Muscle of leg (tissue), 11 donors: ENCODE data around the gene TMEM88. TPM values are rescaled to one million over a fixed set of nuclear protein-coding genes. Genes with fewer than 3 reads are reported as not detected.
"Not testable (repeated sequence)": the region's sequence is repeated elsewhere in the genome, so short reads cannot be mapped to it uniquely, and the experiment has no call there.

Experiments
- DNase-seq: peaks from one replicate; pipeline ENCODE4 v3.0.0; 2013
- H3K27ac ChIP-seq: one replicate; pipeline ENCODE4 v1.5.1; 2013; ENCODE audit warnings: mild to moderate bottlenecking, low read length, control low read depth
- H3K27me3 ChIP-seq: one replicate; pipeline ENCODE4 v1.6.1; 2013; ENCODE audit warnings: low read length; ENCODE audit not compliant: control insufficient read depth, insufficient read depth
- H3K36me3 ChIP-seq: one replicate; pipeline ENCODE4 v1.6.1; 2013; ENCODE audit warnings: low read length; ENCODE audit not compliant: control insufficient read depth, insufficient read depth
- H3K4me1 ChIP-seq: one replicate; pipeline ENCODE4 v1.6.1; 2013; ENCODE audit warnings: low read length; ENCODE audit not compliant: control insufficient read depth, insufficient read depth
- H3K4me3 ChIP-seq: one replicate; pipeline ENCODE4 v1.5.1; 2013; ENCODE audit warnings: low read length, control low read depth
- H3K9me3 ChIP-seq: replicated peaks from 2 replicates; pipeline ENCODE4 v1.6.1; 2013; ENCODE audit warnings: low read depth, low read length; ENCODE audit not compliant: control insufficient read depth
- WGBS: methylation state at CpG from one replicate; pipeline ENCODE4 v1.1.5; 2013; ENCODE audit warnings: missing lambda C conversion rate; ENCODE audit not compliant: insufficient coverage; 5-methylcytosine and 5-hydroxymethylcytosine counted together
- polyA plus RNA-seq, 8 donors: library from polyadenylated mRNA; unstranded; fragments of 120-200 nt; gene quantifications; one replicate each; pipeline versions ENCODE4 v1.2.1 to v1.2.3, GENCODE V29; 2013; ENCODE audit warnings: inconsistent platforms in 1 of 8, low replicate concordance in 1 of 8; ENCODE audit not compliant: insufficient read length in 8 of 8, insufficient read depth in 1 of 8
- total RNA-seq: library from RNA; stranded (reverse); fragments of 120-200 nt; gene quantifications from one replicate; pipeline ENCODE4 v1.2.4, GENCODE V29; 2013

Gene TMEM88
- total and polyA plus RNA-seq, 9 donors: 18.4 to 30.3 (median 26.7) TPM

DNA sequence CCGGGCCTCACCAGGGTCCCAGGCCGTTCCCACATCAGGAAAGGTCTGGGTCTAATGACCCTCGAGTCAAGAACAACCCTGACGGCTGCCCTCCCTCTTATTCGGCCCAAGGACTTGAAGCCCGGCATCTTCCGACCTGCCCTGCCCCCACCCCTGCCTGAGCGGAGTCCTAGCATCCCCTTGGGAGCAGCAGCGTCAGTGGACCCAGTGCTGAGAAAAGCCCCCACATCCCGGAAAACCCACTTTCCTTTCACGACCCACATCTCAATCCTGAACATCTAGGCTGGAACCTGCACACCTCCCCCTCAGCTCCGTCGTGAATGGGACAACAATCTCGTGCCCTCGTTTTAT lies 769 bp downstream of the TMEM88 start:
- no peak for DNase-seq
- Histone ChIP-seq H3K4me3 (peak overlapping the region; percentile 83), H3K36me3 (peaks cover 46% of the 10 kb centered on the region), H3K27ac (peak overlapping the region; percentile 99), H3K9me3 (no peaks in the 10 kb centered on the region), H3K27me3 (no peaks in the 10 kb centered on the region), H3K4me1 (peaks cover 53% of the 10 kb centered on the region)
- 7% methylated on average over 11 of the region's 15 CpGs for WGBS

GRCh38 chr17:7856011-7856810 lies 1.3 kb downstream of the TMEM88 start:
- WGBS: 6% methylated on average over 17 of the region's 29 CpGs
- Histone ChIP-seq H3K36me3 (peaks cover 41% of the 10 kb centered on the region), H3K4me3 (peak overlapping the region; percentile 83), H3K27ac (peak overlapping the region; percentile 99), H3K9me3 (no peaks in the 10 kb centered on the region), H3K27me3 (no peaks in the 10 kb centered on the region), H3K4me1 (peaks cover 53% of the 10 kb centered on the region)
- peak; percentile 83 for DNase-seq

DNA sequence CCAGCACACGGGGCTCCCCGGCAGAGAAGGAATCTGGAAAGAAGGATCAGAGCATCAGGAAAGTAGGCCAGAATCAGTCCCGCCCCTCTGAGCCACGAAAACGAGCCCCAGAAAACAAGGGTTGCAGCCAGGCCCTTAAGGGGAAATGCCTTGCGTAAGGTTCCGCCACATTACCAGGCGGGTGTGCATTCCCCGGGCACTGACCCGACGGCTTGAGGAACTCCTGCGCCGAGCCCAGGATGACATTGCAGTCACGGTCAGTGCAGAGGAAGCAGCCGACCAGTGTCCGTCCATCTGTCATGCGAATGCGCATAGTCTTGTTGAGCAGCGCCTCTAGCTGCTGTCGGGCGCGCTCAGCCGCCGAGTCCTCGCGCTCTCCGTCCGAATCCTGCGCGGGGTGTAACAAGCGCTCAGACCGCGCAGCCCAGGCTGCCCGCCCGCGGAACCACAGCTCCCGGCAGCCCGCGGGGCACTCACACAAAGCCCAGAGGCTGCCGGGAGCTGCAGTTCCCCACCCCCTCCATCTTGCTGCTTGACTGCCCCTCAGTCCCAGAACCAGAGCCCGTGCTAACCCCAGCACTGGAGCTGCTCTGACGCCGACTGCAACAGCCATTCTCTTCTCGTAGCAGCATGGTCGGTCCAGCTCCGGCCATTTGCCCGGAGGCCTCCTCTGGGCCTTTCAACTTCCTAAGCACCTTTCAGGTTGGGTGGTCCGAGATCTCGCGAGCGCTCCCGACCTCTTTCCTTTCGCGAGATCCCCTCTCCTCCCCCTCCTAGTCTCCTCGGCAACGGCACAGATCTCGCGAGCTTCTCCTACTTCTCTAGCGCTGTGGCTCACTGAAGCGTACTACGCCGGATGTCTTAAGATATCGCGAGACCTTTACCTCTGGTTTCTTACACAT lies 2.2 kb downstream of the TMEM88 start, which contains the start of gene NAA38:
TSS of gene NAA38 (minus strand) at position 749 of the 902 bp plus-strand sequence. CDS start at position 653, 96 bp downstream.
- peak; percentile 100 for DNase-seq
- Histone ChIP-seq H3K27ac (peak within 1 kb of the TSS; percentile 99), H3K27me3 (no peaks in the 10 kb centered on the region), H3K4me1 (peaks cover 45% of the 10 kb centered on the region), H3K9me3 (no peaks in the 10 kb centered on the region), H3K4me3 (peak within 1 kb of the TSS; percentile 83), H3K36me3 (peaks cover 33% of the 10 kb centered on the region)
- under 1% methylated on average over 64 of the region's 64 CpGs for WGBS

DNA sequence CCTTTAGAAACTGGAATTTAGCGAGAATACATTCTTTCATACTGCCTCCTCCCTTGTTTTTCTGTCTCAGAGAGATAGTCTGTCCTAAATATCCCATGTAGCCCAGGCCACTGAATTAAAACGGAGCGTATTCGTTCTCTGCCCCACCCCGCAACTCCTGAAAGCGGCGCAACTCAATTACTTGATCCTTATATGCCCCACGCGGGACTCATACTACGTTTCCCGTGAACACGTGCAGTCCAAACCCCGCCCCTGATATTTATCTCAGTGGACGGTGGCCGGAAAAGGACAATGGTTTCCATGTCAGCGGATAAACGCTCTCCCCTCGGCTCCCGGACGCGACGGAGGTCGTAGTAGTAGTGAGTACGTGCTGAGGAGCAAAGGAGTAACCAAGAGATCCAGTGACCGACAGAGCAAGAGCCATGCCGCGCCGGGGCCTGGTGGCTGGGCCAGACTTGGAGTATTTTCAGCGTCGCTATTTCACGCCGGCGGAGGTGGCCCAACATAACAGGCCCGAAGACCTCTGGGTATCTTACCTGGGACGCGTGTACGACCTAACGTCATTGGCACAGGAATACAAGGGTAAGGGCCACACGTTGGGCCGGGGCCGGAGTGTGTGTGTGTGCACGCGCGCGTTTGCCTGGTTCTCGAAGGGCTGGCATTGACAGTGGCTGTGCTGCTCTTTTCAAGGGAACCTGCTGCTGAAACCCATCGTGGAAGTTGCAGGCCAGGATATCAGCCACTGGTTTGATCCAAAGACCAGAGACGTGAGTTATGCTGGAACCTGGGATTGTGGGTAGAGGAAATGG lies 3.1 kb downstream of the TMEM88 start, which contains the start of gene CYB5D1:
TSS of gene CYB5D1 (plus strand) at position 291 of the 809 bp plus-strand sequence. CDS start at position 423, 132 bp downstream.
- Histone ChIP-seq H3K4me1 (peaks cover 44% of the 10 kb centered on the region), H3K27me3 (no peaks in the 10 kb centered on the region), H3K36me3 (peaks cover 24% of the 10 kb centered on the region), H3K9me3 (no peaks in the 10 kb centered on the region), H3K27ac (peak within 1 kb of the TSS; percentile 99), H3K4me3 (peak within 1 kb of the TSS; percentile 83)
- peak; percentile 98 for DNase-seq
- WGBS: 1% methylated on average over 48 of the region's 48 CpGs

- peak; percentile 46 for DNase-seq
- Histone ChIP-seq H3K27ac (peak overlapping the region; percentile 99), H3K9me3 (no peaks in the 10 kb centered on the region), H3K27me3 (no peaks in the 10 kb centered on the region), H3K36me3 (peaks cover 22% of the 10 kb centered on the region), H3K4me1 (peaks cover 44% of the 10 kb centered on the region), H3K4me3 (peak overlapping the region; percentile 83)
- 12% methylated on average over 16 of the region's 20 CpGs for whole genome bisulfite sequencing
Observed at GRCh38 chr17:7858522-7858810, 3.6 kb downstream of the TMEM88 start.

DNA sequence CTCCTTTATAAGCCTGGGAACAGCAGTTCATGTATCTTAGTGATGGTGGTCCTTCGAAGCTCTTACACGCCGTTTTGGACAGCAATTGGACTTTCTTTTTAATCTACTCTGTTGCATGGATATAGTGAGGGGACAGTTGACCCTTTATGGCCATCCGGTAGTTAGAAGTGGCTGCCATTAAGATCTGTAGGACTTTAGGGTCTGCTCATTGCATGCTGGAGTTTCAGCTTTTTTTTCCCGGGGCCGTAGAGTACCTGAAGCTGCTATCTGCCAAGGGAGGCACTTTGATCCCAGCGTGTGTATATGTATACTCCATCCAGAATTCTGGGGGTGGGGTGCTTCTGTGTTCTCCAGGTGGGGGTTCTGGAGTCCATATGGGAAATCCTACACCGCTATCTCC lies 4.2 kb downstream of the TMEM88 start:
- Histone ChIP-seq H3K9me3 (no peaks in the 10 kb centered on the region), H3K27me3 (no peaks in the 10 kb centered on the region), H3K27ac (no peak overlapping the region), H3K4me1 (peaks cover 44% of the 10 kb centered on the region), H3K36me3 (peaks cover 17% of the 10 kb centered on the region), H3K4me3 (no peak overlapping the region)
- peak; percentile 16 for DNase-seq
- WGBS: 90% methylated on average over 4 of the region's 8 CpGs

DNA sequence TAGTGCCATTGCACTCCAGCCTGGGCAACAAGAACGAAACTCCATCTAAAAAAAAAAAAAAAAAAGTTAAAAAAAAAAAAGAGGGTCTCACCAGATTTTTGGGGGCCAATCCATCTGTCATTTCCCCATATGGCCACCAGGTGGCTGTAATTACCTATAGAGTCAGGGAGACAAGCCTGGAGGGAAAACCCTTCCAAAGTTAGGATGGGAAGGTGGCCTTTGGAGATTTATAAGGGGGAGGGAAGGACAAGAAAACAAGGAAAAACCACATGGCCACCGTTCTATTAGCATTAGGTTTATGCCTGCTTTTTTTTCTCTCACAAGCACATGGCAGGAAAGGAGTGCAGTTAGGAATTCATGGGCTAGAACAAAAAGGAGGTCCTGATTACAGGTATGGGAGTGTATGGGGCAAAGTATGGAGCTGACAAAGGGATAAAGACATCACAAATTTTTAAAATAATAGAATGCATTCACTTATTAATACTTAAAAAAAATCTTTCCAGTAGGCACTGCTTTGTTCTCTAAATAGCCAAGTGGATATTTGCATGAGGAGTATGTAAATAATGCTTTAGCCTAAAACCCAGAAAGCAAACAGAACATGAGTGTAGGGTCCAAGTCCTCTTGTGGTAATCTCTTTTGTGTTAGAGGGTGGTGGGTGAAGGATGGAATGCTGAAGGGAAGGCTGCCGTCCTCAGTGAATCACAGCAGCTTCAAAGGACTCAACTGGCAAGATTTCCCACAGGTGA lies 8.0 kb downstream of the TMEM88 start:
- peaks cover 15% of the 10 kb centered on the region for H3K4me1 ChIP-seq
- peak; percentile 83 for DNase-seq
- H3K36me3 ChIP-seq: peaks cover 19% of the 10 kb centered on the region
- WGBS: 57% methylated on average over 1 of the region's 3 CpGs
- H3K27ac ChIP-seq: no peak overlapping the region
- no peaks in the 10 kb centered on the region for H3K9me3 ChIP-seq
- H3K27me3 ChIP-seq: no peaks in the 10 kb centered on the region
- no peak overlapping the region for H3K4me3 ChIP-seq

GRCh38 chr17:7864384-7864783 lies 9.5 kb downstream of the TMEM88 start:
- H3K27ac ChIP-seq, H3K4me3 ChIP-seq, H3K9me3 ChIP-seq, H3K27me3 ChIP-seq, H3K4me1 ChIP-seq, DNase-seq: not testable (repeated sequence)
- whole genome bisulfite sequencing: 90% methylated on average over 2 of the region's 5 CpGs
- H3K36me3 ChIP-seq: peaks cover 12% of the 10 kb centered on the region

DNA sequence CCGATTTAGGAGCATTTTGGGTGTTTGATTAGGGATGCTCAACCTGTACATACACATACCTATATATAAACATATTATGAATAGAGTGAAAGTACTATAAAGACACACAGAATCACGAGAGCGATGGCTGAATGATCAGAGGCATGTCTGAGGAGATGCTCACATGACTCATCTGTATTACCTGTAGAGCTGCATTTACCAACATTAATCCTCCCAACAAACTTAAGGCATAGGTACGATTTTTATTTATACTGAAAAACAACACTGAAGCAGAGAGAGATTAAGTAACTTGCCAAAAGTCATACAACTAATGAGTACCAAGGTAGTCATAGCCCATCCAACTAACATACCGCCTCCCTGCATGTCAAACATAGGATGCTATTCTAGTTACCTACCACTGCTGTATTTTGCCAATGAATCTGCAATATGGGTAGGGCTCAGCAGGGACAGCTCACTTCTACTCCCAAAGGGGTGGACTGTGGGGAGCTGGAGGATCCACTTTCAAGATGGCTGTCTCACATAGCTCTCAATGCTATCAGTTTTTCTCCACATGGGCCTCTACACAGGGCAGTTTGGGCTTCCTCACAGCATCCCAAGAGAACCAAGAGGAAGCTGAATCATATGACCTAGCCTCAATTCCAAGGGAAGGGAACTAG lies 10.3 kb downstream of the TMEM88 start:
- peak; percentile 10 for DNase-seq
- Histone ChIP-seq H3K36me3 (peaks cover 15% of the 10 kb centered on the region), H3K27ac (no peak overlapping the region), H3K9me3 (no peaks in the 10 kb centered on the region), H3K27me3 (no peaks in the 10 kb centered on the region), H3K4me1 (peaks cover 2% of the 10 kb centered on the region), H3K4me3 (no peak overlapping the region)
- no CpG with 5 or more reads among the region's 5 CpGs for WGBS
